Pancreas (tissue), 10 donors: ENCODE data around the gene MRAP. TPM values are rescaled to one million over a fixed set of nuclear protein-coding genes. Genes with fewer than 3 reads are reported as not detected.
"Not testable (repeated sequence)": the region's sequence is repeated elsewhere in the genome, so short reads cannot be mapped to it uniquely, and the experiment has no call there.

Experiments used
- ATAC-seq, 4 donors: fragments of 200-7000 bp; cut with Tn5 transposase; one replicate each; pipeline versions ENCODE4 v1.8.0 to v1.9.1; 2020; ENCODE audit warnings: mild to moderate bottlenecking in 4 of 4, moderate library complexity in 4 of 4
- DNase-seq, 6 donors: peaks; one replicate each; pipeline ENCODE4 v3.0.0-alpha.2; 2020
- FAIRE-seq: peaks from 2 replicates; lab custom pipeline; 2012; peaks lifted over from hg19 to GRCh38; lab: Jason Lieb, UNC
- H3K27ac ChIP-seq, 4 donors: fragments of 200-600 bp; sonication (generic); 1 replicate in 3 of 4; 2 replicates in 1 of 4; pipeline versions ENCODE4 v1.5.0 to v1.8.0; 2020
- H3K27me3 ChIP-seq, 4 donors: fragments of 200-600 bp; one replicate each; pipeline ENCODE4 v1.8.0; 2021
- H3K36me3 ChIP-seq, 3 donors: fragments of 200-600 bp; sonication (generic) in 1 of 3; one replicate each; pipeline versions ENCODE4 v1.5.0 to v1.8.0; 2020 to 2021
- H3K4me1 ChIP-seq, 3 donors: fragments of 200-600 bp; one replicate each; pipeline ENCODE4 v1.8.0; 2021
- H3K4me3 ChIP-seq, 4 donors: fragments of 200-600 bp; sonication (generic) in 2 of 4; one replicate each; pipeline versions ENCODE4 v1.5.0 to v1.8.0; 2020 to 2021
- H3K9me3 ChIP-seq, 4 donors: fragments of 200-600 bp; one replicate each; pipeline ENCODE4 v1.8.0; 2021
- WGBS, 2 donors: extraction: QIAGEN DNeasy Blood & Tissue Kit; methylation state at CpG; one replicate each; pipeline ENCODE4 v1.1.7; 2013; 5-methylcytosine and 5-hydroxymethylcytosine counted together
- intact Hi-C, 3 donors: fragments of 100-400 bp; cut with DNase I; formaldehyde crosslinking; loops; one replicate each; pipeline versions ENCODE4 v1.11.1 to v1.14.2; 2022
- polyA plus RNA-seq, 2 donors: library from polyadenylated mRNA; stranded (reverse); fragments of 200-250 nt; gene quantifications; one replicate each; pipeline ENCODE4 v1.2.3, GENCODE V29; 2013
- total RNA-seq, 6 donors: library from RNA; stranded (reverse); fragmentation: NEBNext Ultra II Directional in 4 of 6; extraction: Animal tissue kit (Norgen Biotek cat#: 25700) in 4 of 6; gene quantifications; one replicate each; pipeline versions ENCODE4 v1.2.1 to v1.2.4, GENCODE V29; 2021 to 2023
- TF ChIP-seq, protein P1 (sequence below), 4 donors: fragments of 200-600 bp; sonication (generic) in 3 of 4; IDR thresholded peaks; one replicate each; pipeline versions ENCODE4 v1.5.0 to v1.8.0; 2021; ENCODE audit warnings: antibody characterized with exemption in 4 of 4
- donor health status: healthy with polysubstance abuse.
- donor health status: DM: no; HTN: no; CAD: no; lungs with moderate emphysema.
- donor health status: DM: no; HTN: no; CAD: no.
- donor health status: control.
- donor health status: control.
- donor health status: Bipolar disorder and iron deficiency.
- donor health status: DM: yes; HTN: yes; CAD: no.
- donor health status: DM: no; HTN: no; CAD: no.
- donor health status: DM: no; HTN: no; CAD: no.
- donor health status: DM: yes; HTN: yes; CAD: no.

Gene MRAP
- total and polyA plus RNA-seq, 8 donors = 0.23 to 1.0 (median 0.28) TPM; not detected in 5

GRCh38 chr21:32308696-32309095 lies 10.0 kb downstream of the MRAP start:
- DNase-seq = no peak
- H3K4me1 ChIP-seq = no peaks in the 10 kb centered on the region
- H3K36me3 ChIP-seq = peaks cover 0 to 11% (median 0%) of the 10 kb centered on the region in 3 donors
- no peak for FAIRE-seq
- no peak overlapping the region for H3K4me3 ChIP-seq
- no peaks in the 10 kb centered on the region for H3K27me3 ChIP-seq
- no peak overlapping the region for H3K27ac ChIP-seq
- no peak for ATAC-seq
- H3K9me3 ChIP-seq = no peaks in the 10 kb centered on the region
- TF ChIP-seq, protein P1, sequence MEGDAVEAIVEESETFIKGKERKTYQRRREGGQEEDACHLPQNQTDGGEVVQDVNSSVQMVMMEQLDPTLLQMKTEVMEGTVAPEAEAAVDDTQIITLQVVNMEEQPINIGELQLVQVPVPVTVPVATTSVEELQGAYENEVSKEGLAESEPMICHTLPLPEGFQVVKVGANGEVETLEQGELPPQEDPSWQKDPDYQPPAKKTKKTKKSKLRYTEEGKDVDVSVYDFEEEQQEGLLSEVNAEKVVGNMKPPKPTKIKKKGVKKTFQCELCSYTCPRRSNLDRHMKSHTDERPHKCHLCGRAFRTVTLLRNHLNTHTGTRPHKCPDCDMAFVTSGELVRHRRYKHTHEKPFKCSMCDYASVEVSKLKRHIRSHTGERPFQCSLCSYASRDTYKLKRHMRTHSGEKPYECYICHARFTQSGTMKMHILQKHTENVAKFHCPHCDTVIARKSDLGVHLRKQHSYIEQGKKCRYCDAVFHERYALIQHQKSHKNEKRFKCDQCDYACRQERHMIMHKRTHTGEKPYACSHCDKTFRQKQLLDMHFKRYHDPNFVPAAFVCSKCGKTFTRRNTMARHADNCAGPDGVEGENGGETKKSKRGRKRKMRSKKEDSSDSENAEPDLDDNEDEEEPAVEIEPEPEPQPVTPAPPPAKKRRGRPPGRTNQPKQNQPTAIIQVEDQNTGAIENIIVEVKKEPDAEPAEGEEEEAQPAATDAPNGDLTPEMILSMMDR (IDR thresholded peaks at IDR 0.05) = no peak
- 92 to 93% methylated on average over 10 of the region's 10 CpGs for whole genome bisulfite sequencing, 2 donors
- intact Hi-C loops = no loop called here

DNA sequence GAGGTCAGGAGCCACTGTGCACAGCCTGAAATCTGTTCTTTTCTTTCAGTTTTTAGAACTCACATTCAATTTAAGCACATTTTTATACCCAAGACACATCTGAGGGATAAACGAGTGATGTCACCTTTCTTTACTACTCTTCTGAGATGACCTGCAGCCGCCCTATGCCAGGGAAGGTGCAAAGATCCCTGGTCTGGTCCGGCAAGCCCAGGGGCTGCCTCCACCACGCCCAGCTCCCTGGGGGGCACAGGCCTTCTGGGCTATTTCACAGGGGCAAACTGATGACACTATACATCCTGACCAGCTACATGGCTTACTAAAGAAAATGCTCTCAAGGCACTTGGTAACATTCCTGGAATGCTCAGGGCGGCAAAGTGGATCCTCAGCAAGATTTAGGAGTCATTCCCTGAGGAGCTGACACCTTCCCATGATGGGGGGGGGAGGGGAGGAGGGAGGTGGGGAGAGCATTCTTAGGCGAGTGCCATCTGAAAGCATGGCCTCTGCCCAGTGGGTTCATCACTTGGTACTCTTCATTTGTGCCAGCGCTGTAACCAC lies 11.3 kb downstream of the MRAP start:
- Histone ChIP-seq H3K36me3 (peaks cover 0 to 22% (median 0%) of the 10 kb centered on the region in 3 donors), H3K4me1 (no peaks in the 10 kb centered on the region), H3K9me3 (no peaks in the 10 kb centered on the region), H3K27me3 (no peaks in the 10 kb centered on the region), H3K4me3 (no peak overlapping the region), H3K27ac (no peak overlapping the region)
- TF ChIP-seq, protein P1 (IDR thresholded peaks at IDR 0.05) = no peak
- 92 to 96% methylated on average over 7 of the region's 7 CpGs for WGBS, 2 donors
- FAIRE-seq (no peak), DNase-seq (no peak), ATAC-seq (no peak)
- intact Hi-C loops = no loop called here

GRCh38 chr21:32310976-32311375 lies 12.3 kb downstream of the MRAP start:
- intact Hi-C loops = not testable (repeated sequence)
- WGBS, 2 donors = 92 to 97% methylated on average over 9 of the region's 9 CpGs

GRCh38 chr21:32311621-32312020 lies 13.0 kb downstream of the MRAP start:
- WGBS, 2 donors = 93 to 96% methylated on average over 9 of the region's 9 CpGs
- H3K27me3 ChIP-seq = no peaks in the 10 kb centered on the region
- ATAC-seq (no peak), FAIRE-seq (no peak), DNase-seq (no peak)
- no peaks in the 10 kb centered on the region for H3K9me3 ChIP-seq
- TF ChIP-seq, protein P1 (IDR thresholded peaks at IDR 0.05) = no peak
- H3K27ac ChIP-seq = no peak overlapping the region
- no peaks in the 10 kb centered on the region for H3K4me1 ChIP-seq
- H3K4me3 ChIP-seq = no peak overlapping the region
- intact Hi-C loops = no loop called here
- H3K36me3 ChIP-seq = peaks cover 0 to 35% (median 3%) of the 10 kb centered on the region in 3 donors

More at GRCh38 chr21:32310976-32311375, 12.3 kb downstream of the MRAP start:
- FAIRE-seq, H3K4me1 ChIP-seq, DNase-seq, H3K9me3 ChIP-seq, H3K27ac ChIP-seq, H3K27me3 ChIP-seq, H3K4me3 ChIP-seq, ATAC-seq: not testable (repeated sequence)
- H3K36me3 ChIP-seq = peaks cover 0 to 28% (median 0%) of the 10 kb centered on the region in 3 donors

DNA sequence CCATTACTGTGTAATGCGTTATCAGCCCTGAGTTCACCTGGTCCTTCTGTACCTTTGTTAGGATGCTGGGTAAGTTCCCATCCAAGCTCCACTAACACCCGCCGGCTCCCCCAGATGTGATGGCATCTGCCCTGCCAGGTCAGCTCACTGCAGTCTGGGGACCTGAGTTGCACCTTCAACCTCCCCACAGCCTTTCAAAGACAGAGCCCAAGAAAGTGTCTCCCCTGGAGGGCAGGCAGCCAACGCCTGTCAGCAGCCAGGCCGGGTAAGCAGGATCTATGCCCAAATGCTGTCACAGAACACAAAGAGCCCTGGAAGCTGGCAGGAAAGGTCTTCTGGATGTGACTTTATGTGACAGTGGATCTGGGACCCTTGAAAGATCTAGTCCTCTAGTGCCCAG lies 13.7 kb downstream of the MRAP start:
- Histone ChIP-seq H3K4me3 (no peak overlapping the region), H3K27me3 (no peaks in the 10 kb centered on the region), H3K36me3 (peaks cover 0 to 40% (median 8%) of the 10 kb centered on the region in 3 donors), H3K27ac (no peak overlapping the region), H3K4me1 (no peaks in the 10 kb centered on the region), H3K9me3 (no peaks in the 10 kb centered on the region)
- FAIRE-seq (no peak), DNase-seq (no peak), ATAC-seq (no peak)
- WGBS, 2 donors = 77 to 83% methylated on average over 5 of the region's 5 CpGs
- intact Hi-C loops = no loop called here
- TF ChIP-seq, protein P1 (IDR thresholded peaks at IDR 0.05) = no peak
